Prostate gland (tissue), 2 donors: ENCODE measurements around the gene RXRB.

Source experiments
- CTCF ChIP-seq, 4 experiments: fragments of 200-600 bp in 2 of 4; fragments of 450-650 bp in 2 of 4; sonication (generic) in 2 of 4; IDR thresholded peaks; 1 replicate in 3 of 4; 2 replicates in 1 of 4; pipeline ENCODE4 v1.5.1; 2016 to 2019; ENCODE audit warnings: antibody characterized with exemption in 4 of 4, mild to moderate bottlenecking in 2 of 4, moderate library complexity in 2 of 4
- POLR2A ChIP-seq: fragments of 450-650 bp; IDR thresholded peaks from one replicate; pipeline ENCODE4 v1.6.1; 2016; ENCODE audit warnings: antibody characterized with exemption, mild to moderate bottlenecking

GRCh38 chr6:33211666-33212422 is 11.4 kb upstream of the RXRB start:
- TF ChIP-seq POLR2A (no peak), CTCF (IDR thresholded peaks at IDR 0.05) (no peak)
